Measurements from ENCODE around the gene ERAL1. TPM values are rescaled to one million over a fixed set of nuclear protein-coding genes. Genes with fewer than 3 reads are reported as not detected.
A peak's percentile ranks its signal among the peaks of the same experiment; 100 is the strongest.
"Not testable (repeated sequence)": the region's sequence is repeated elsewhere in the genome, so short reads cannot be mapped to it uniquely, and the experiment has no call there.

The ERAL1 gene
- total and polyA plus RNA-seq, 5 donors from 2014 or later: 22.1 to 44.9 (median 41.7) TPM

DNA sequence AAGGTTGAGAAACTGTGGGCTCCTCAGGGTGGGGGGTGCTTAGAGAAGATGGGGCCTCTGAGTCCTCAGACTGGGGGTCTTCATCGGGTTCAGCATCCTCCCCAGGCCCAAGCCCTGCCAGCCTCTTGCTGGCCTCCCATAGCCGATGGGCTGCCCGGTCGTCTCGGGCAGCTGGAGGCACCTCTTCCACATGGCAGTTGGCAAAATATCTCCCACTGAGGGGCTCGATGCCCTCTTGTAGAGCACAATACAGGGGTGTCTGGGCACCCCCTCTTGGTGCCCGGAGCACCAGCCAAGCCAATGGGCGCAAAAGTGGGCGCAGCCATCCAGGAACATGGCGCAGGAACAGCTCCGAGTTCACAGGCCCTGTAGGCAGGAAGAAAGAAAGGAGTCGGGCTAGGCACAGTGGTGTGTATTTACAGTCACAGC, 43.7 kb downstream of the ERAL1 start:
- peaks cover 11% of the 10 kb centered on the region for H3K36me3 Mint-ChIP-seq
- Histone ChIP-seq H3K4me3 (ENCODE audit: low read depth, low read length) (no peak overlapping the region), H3K4me1 (ENCODE audit: control insufficient read depth, insufficient read depth, low read length, poor library complexity, severe bottlenecking) (peaks cover 65% of the 10 kb centered on the region), H3K9me3 (ENCODE audit: control insufficient read depth in 2 of 2, low read length in 2 of 2) (no peaks in the 10 kb centered on the region), H3K27me3 (ENCODE audit: control insufficient read depth, insufficient read depth, low read length) (no peaks in the 10 kb centered on the region), H3K27ac (ENCODE audit: insufficient read depth, low read length, poor library complexity, severe bottlenecking) (peak overlapping the region; percentile 87), H3K36me3 (ENCODE audit: control insufficient read depth, insufficient read depth, low read length) (no peaks in the 10 kb centered on the region)
- peak overlapping the region; percentile 94 to 96 (median 95) for H3K27ac Mint-ChIP-seq
- peaks cover 4% of the 10 kb centered on the region for H3K27me3 Mint-ChIP-seq
- peak overlapping the region; percentile 79 to 99 (median 98) for H3K4me3 Mint-ChIP-seq
- H3K4me1 Mint-ChIP-seq: peaks cover 16 to 73% (median 52%) of the 10 kb centered on the region in 4 donors
- DNase-seq (no peak), ATAC-seq (ENCODE audit: low read depth in 2 of 2) (no peak)
- H3K9me3 Mint-ChIP-seq: no peaks in the 10 kb centered on the region

- H3K9me3 ChIP-seq (ENCODE audit: control insufficient read depth in 2 of 2, low read length in 2 of 2): no peaks in the 10 kb centered on the region
- no peaks in the 10 kb centered on the region for H3K36me3 ChIP-seq (ENCODE audit: control insufficient read depth, insufficient read depth, low read length)
- H3K9me3 Mint-ChIP-seq: no peaks in the 10 kb centered on the region
- H3K4me3 ChIP-seq (ENCODE audit: low read depth, low read length): no peak overlapping the region
- peaks cover 13 to 69% (median 48%) of the 10 kb centered on the region in 4 donors for H3K4me1 Mint-ChIP-seq
- H3K27me3 ChIP-seq (ENCODE audit: control insufficient read depth, insufficient read depth, low read length): no peaks in the 10 kb centered on the region
- no peak for ATAC-seq (ENCODE audit: low read depth in 2 of 2)
- peak overlapping the region; percentile 25 for H3K27ac ChIP-seq (ENCODE audit: insufficient read depth, low read length, poor library complexity, severe bottlenecking)
- peak overlapping the region; percentile 67 to 89 (median 84) for H3K27ac Mint-ChIP-seq
- peak overlapping the region; percentile 70 to 98 (median 85) for H3K4me3 Mint-ChIP-seq
- H3K27me3 Mint-ChIP-seq: peaks cover 4% of the 10 kb centered on the region
- no peak for DNase-seq
- peaks cover 58% of the 10 kb centered on the region for H3K4me1 ChIP-seq (ENCODE audit: control insufficient read depth, insufficient read depth, low read length, poor library complexity, severe bottlenecking)
- peaks cover 11% of the 10 kb centered on the region for H3K36me3 Mint-ChIP-seq
Observed at GRCh38 chr17:28899212-28899815, 44.5 kb downstream of the ERAL1 start.

- Mint-ChIP-seq H3K9me3 (no peaks in the 10 kb centered on the region), H3K27ac (peak overlapping the region in 2 of 3 donors; percentile 20 to 59), H3K36me3 (peaks cover 15% of the 10 kb centered on the region), H3K4me3 (peak overlapping the region; percentile 90 to 98 (median 91)), H3K4me1 (peaks cover 7 to 55% (median 37%) of the 10 kb centered on the region in 4 donors), H3K27me3 (peaks cover 4% of the 10 kb centered on the region)
- no peaks in the 10 kb centered on the region for H3K9me3 ChIP-seq (ENCODE audit: control insufficient read depth in 2 of 2, low read length in 2 of 2)
- DNase-seq: no peak
- H3K4me3 ChIP-seq (ENCODE audit: low read depth, low read length): peak overlapping the region; percentile 91
- no peaks in the 10 kb centered on the region for H3K27me3 ChIP-seq (ENCODE audit: control insufficient read depth, insufficient read depth, low read length)
- peaks cover 5% of the 10 kb centered on the region for H3K36me3 ChIP-seq (ENCODE audit: control insufficient read depth, insufficient read depth, low read length)
- no peak for ATAC-seq (ENCODE audit: low read depth in 2 of 2)
- peaks cover 39% of the 10 kb centered on the region for H3K4me1 ChIP-seq (ENCODE audit: control insufficient read depth, insufficient read depth, low read length, poor library complexity, severe bottlenecking)
- H3K27ac ChIP-seq (ENCODE audit: insufficient read depth, low read length, poor library complexity, severe bottlenecking): peak overlapping the region; percentile 85
Observed at GRCh38 chr17:28900986-28901726, 46.3 kb downstream of the ERAL1 start.

GRCh38 chr17:28901866-28902818, 47.3 kb downstream of the ERAL1 start:
- Mint-ChIP-seq H3K4me3 (peak overlapping the region; percentile 90 to 98 (median 91)), H3K27me3 (peaks cover 4% of the 10 kb centered on the region), H3K36me3 (peaks cover 23% of the 10 kb centered on the region), H3K4me1 (peaks cover 6 to 48% (median 30%) of the 10 kb centered on the region in 4 donors), H3K9me3 (no peaks in the 10 kb centered on the region), H3K27ac (peak overlapping the region; percentile 91 to 98 (median 91))
- Histone ChIP-seq H3K27me3 (ENCODE audit: control insufficient read depth, insufficient read depth, low read length) (no peaks in the 10 kb centered on the region), H3K4me3 (ENCODE audit: low read depth, low read length) (peak overlapping the region; percentile 91), H3K36me3 (ENCODE audit: control insufficient read depth, insufficient read depth, low read length) (peaks cover 15% of the 10 kb centered on the region), H3K4me1 (ENCODE audit: control insufficient read depth, insufficient read depth, low read length, poor library complexity, severe bottlenecking) (peaks cover 32% of the 10 kb centered on the region), H3K9me3 (ENCODE audit: control insufficient read depth in 2 of 2, low read length in 2 of 2) (no peaks in the 10 kb centered on the region), H3K27ac (ENCODE audit: insufficient read depth, low read length, poor library complexity, severe bottlenecking) (peak overlapping the region; percentile 85)
- ATAC-seq (ENCODE audit: low read depth in 2 of 2) (peak; percentile 19 to 29), DNase-seq (peak; percentile 30 to 69 (median 52))

DNA sequence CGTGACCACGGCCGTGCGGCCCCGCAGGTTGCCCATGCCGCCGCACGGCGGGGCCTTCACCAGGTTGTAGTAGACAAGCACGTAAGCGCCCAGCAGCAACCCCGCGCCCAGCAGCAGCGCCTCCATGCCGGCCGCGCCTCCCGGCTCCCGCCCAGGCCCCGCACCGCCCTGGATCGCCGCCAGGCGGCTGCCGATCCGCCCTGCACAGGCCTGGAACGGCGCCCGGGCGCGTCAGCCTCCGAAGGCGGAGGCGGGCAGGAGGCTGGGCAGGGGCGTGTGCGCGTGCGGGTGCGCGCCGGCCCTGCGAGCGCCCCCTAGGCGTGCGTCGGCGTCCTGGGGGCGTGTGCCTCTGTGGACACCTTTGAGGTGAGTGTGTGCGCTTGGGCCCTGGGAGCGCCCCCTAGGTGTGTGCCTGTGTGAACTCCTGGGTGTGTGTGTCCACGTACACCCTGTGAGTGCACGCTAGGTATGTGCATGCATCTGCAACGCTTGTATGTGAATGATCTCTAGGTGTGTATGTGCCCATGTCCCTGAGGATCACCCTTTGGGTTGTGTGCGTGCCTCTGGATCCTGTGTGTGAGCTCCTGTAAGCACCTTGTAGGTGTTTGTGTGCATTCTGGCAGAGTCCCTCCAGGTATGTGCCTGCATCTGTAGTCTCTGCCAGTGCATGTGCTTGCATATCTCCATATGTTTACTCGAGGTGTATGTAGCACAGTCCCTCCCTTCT, 48.2 kb downstream of the ERAL1 start, which contains the start of gene DHRS13:
Gene DHRS13, minus strand, starts transcription at position 261 of the 727 bp plus-strand sequence. Its CDS starts 135 bp downstream, at position 126.
- Histone ChIP-seq H3K27ac (ENCODE audit: insufficient read depth, low read length, poor library complexity, severe bottlenecking) (peak within 1 kb of the TSS; percentile 85), H3K4me1 (ENCODE audit: control insufficient read depth, insufficient read depth, low read length, poor library complexity, severe bottlenecking) (peaks cover 28% of the 10 kb centered on the region), H3K9me3 (ENCODE audit: control insufficient read depth in 2 of 2, low read length in 2 of 2) (no peaks in the 10 kb centered on the region), H3K36me3 (ENCODE audit: control insufficient read depth, insufficient read depth, low read length) (peaks cover 24% of the 10 kb centered on the region), H3K27me3 (ENCODE audit: control insufficient read depth, insufficient read depth, low read length) (no peaks in the 10 kb centered on the region), H3K4me3 (ENCODE audit: low read depth, low read length) (peak within 1 kb of the TSS; percentile 91)
- H3K4me1 Mint-ChIP-seq: peaks cover 6 to 44% (median 28%) of the 10 kb centered on the region in 4 donors
- peaks cover 30% of the 10 kb centered on the region for H3K36me3 Mint-ChIP-seq
- H3K27me3 Mint-ChIP-seq: peaks cover 4% of the 10 kb centered on the region
- no peaks in the 10 kb centered on the region for H3K9me3 Mint-ChIP-seq
- peak within 1 kb of the TSS; percentile 90 to 98 (median 91) for H3K4me3 Mint-ChIP-seq
- peak; percentile 90 to 92 for ATAC-seq (ENCODE audit: low read depth in 2 of 2)
- peak; percentile 88 to 97 (median 95) for DNase-seq
- H3K27ac Mint-ChIP-seq: peak within 1 kb of the TSS; percentile 91 to 98 (median 91)

DNA sequence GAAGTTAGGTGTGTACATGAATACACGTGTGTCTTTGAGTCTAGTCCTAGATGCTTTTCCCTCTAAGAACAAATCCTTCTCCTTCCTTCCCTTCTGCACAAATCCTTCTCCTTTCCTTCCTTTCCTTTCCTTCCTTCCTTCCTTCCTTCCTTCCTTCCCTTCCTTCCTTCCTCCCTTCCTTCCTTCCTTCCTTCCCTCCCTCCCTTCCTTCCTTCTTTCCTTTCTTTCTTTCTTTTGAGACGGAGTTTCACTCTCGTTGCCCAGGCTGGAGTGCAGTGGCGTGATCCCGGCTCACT, 48.7 kb downstream of the ERAL1 start:
- Histone ChIP-seq H3K4me1 (ENCODE audit: control insufficient read depth, insufficient read depth, low read length, poor library complexity, severe bottlenecking) (peaks cover 23% of the 10 kb centered on the region), H3K4me3 (ENCODE audit: low read depth, low read length) (peak overlapping the region; percentile 37), H3K36me3 (ENCODE audit: control insufficient read depth, insufficient read depth, low read length) (peaks cover 29% of the 10 kb centered on the region), H3K27ac (ENCODE audit: insufficient read depth, low read length, poor library complexity, severe bottlenecking) (peak overlapping the region; percentile 67)
- H3K9me3 Mint-ChIP-seq; DNase-seq; H3K27me3 Mint-ChIP-seq; H3K27me3 ChIP-seq (ENCODE audit: control insufficient read depth, insufficient read depth, low read length); H3K9me3 ChIP-seq (ENCODE audit: control insufficient read depth in 2 of 2, low read length in 2 of 2); ATAC-seq (ENCODE audit: low read depth in 2 of 2): not testable (repeated sequence)
- Mint-ChIP-seq H3K27ac (peak overlapping the region; percentile 83 to 89 (median 88)), H3K4me1 (peaks cover 6 to 40% (median 26%) of the 10 kb centered on the region in 4 donors), H3K36me3 (peaks cover 30% of the 10 kb centered on the region), H3K4me3 (peak overlapping the region; percentile 35 to 91 (median 83))

DNA sequence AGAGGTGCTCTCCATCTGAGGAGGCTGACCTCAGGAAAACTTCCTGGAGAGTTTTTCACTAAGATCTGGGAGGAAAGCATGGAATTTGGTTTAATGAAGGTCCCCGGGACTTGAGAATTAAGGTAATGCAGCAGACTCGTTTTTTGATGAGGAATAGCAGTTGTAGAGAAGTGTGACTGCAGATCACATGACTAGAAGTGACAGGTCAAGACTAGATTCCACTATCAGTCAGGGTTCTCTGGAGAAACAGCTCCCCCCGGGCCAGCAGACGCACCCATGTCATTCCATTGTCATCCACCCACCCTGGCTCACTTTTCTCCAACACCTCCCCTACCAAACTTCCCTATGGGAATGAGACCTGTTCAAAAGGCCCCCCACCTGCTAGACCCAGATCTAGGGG, 50.0 kb downstream of the ERAL1 start:
- H3K27ac Mint-ChIP-seq: peak overlapping the region; percentile 4 to 83 (median 29)
- Histone ChIP-seq H3K27me3 (ENCODE audit: control insufficient read depth, insufficient read depth, low read length) (no peaks in the 10 kb centered on the region), H3K36me3 (ENCODE audit: control insufficient read depth, insufficient read depth, low read length) (peaks cover 40% of the 10 kb centered on the region), H3K4me1 (ENCODE audit: control insufficient read depth, insufficient read depth, low read length, poor library complexity, severe bottlenecking) (peaks cover 20% of the 10 kb centered on the region), H3K9me3 (ENCODE audit: control insufficient read depth in 2 of 2, low read length in 2 of 2) (no peaks in the 10 kb centered on the region), H3K27ac (ENCODE audit: insufficient read depth, low read length, poor library complexity, severe bottlenecking) (no peak overlapping the region), H3K4me3 (ENCODE audit: low read depth, low read length) (no peak overlapping the region)
- H3K4me3 Mint-ChIP-seq: peak overlapping the region in 1 of 4 donors; percentile 16
- no peaks in the 10 kb centered on the region for H3K9me3 Mint-ChIP-seq
- H3K4me1 Mint-ChIP-seq: peaks cover 0 to 29% (median 19%) of the 10 kb centered on the region in 4 donors
- no peak for DNase-seq
- H3K36me3 Mint-ChIP-seq: peaks cover 32% of the 10 kb centered on the region
- ATAC-seq (ENCODE audit: low read depth in 2 of 2): no peak
- H3K27me3 Mint-ChIP-seq: peaks cover 4% of the 10 kb centered on the region
